Measurements from ENCODE around the gene LARP4B.

The LARP4B gene

GRCh38 chr10:839550-840205, 91.8 kb downstream of the LARP4B start:
- no peaks in the 10 kb centered on the region for H3K9me3 ChIP-seq (ENCODE audit: control insufficient read depth, insufficient read depth, low read length)
- H3K4me1 ChIP-seq (ENCODE audit: control insufficient read depth, insufficient read depth, low read length): no peaks in the 10 kb centered on the region
- H3K36me3 ChIP-seq (ENCODE audit: control insufficient read depth, insufficient read depth, low read length): peaks cover 7% of the 10 kb centered on the region; the same call in 1 of the 2 replicates
- no CpG with 5 or more reads among the region's 9 CpGs for WGBS (ENCODE audit: insufficient coverage, insufficient read length)
- no peak overlapping the region for H3K4me3 ChIP-seq (ENCODE audit: low read length)
- DNase-seq (ENCODE audit: low read depth, low spot score): no peak
- no peak overlapping the region for H3K27ac ChIP-seq (ENCODE audit: low read length)
- no peaks in the 10 kb centered on the region for H3K27me3 ChIP-seq (ENCODE audit: control insufficient read depth, insufficient read depth, low read length)

GRCh38 chr10:836782-837181, 94.7 kb downstream of the LARP4B start:
- peaks cover 3% of the 10 kb centered on the region; the same call in 1 of the 2 replicates for H3K36me3 ChIP-seq (ENCODE audit: control insufficient read depth, insufficient read depth, low read length)
- no peak for DNase-seq (ENCODE audit: low read depth, low spot score)
- H3K4me3 ChIP-seq (ENCODE audit: low read length): no peak overlapping the region
- no peaks in the 10 kb centered on the region for H3K9me3 ChIP-seq (ENCODE audit: control insufficient read depth, insufficient read depth, low read length)
- WGBS (ENCODE audit: insufficient coverage, insufficient read length): no CpG with 5 or more reads among the region's 7 CpGs
- no peaks in the 10 kb centered on the region for H3K4me1 ChIP-seq (ENCODE audit: control insufficient read depth, insufficient read depth, low read length)
- H3K27me3 ChIP-seq (ENCODE audit: control insufficient read depth, insufficient read depth, low read length): no peaks in the 10 kb centered on the region
- H3K27ac ChIP-seq (ENCODE audit: low read length): no peak overlapping the region

- Histone ChIP-seq H3K36me3 (ENCODE audit: control insufficient read depth, insufficient read depth, low read length) (no peaks in the 10 kb centered on the region; the same call in 1 of the 2 replicates), H3K27me3 (ENCODE audit: control insufficient read depth, insufficient read depth, low read length) (no peaks in the 10 kb centered on the region), H3K27ac (ENCODE audit: low read length) (no peak overlapping the region), H3K4me1 (ENCODE audit: control insufficient read depth, insufficient read depth, low read length) (no peaks in the 10 kb centered on the region), H3K4me3 (ENCODE audit: low read length) (no peak overlapping the region), H3K9me3 (ENCODE audit: control insufficient read depth, insufficient read depth, low read length) (no peaks in the 10 kb centered on the region)
- no peak for DNase-seq (ENCODE audit: low read depth, low spot score)
- WGBS (ENCODE audit: insufficient coverage, insufficient read length): no CpG with 5 or more reads among the region's 5 CpGs
Observed at GRCh38 chr10:834493-834892, 97.0 kb downstream of the LARP4B start.

- H3K36me3 ChIP-seq (ENCODE audit: control insufficient read depth, insufficient read depth, low read length): peaks cover 15% of the 10 kb centered on the region
- WGBS (ENCODE audit: insufficient coverage, insufficient read length): no CpG with 5 or more reads among the region's 10 CpGs
Observed at GRCh38 chr10:829241-829640, 102.3 kb downstream of the LARP4B start.

GRCh38 chr10:828191-828590, 103.3 kb downstream of the LARP4B start:
- H3K4me1 ChIP-seq (ENCODE audit: control insufficient read depth, insufficient read depth, low read length): no peaks in the 10 kb centered on the region
- H3K4me3 ChIP-seq (ENCODE audit: low read length): no peak overlapping the region
- WGBS (ENCODE audit: insufficient coverage, insufficient read length): no CpG with 5 or more reads among the region's 9 CpGs
- H3K27me3 ChIP-seq (ENCODE audit: control insufficient read depth, insufficient read depth, low read length): no peaks in the 10 kb centered on the region
- H3K27ac ChIP-seq (ENCODE audit: low read length): no peak overlapping the region
- DNase-seq (ENCODE audit: low read depth, low spot score): no peak
- no peaks in the 10 kb centered on the region for H3K9me3 ChIP-seq (ENCODE audit: control insufficient read depth, insufficient read depth, low read length)
- H3K36me3 ChIP-seq (ENCODE audit: control insufficient read depth, insufficient read depth, low read length): peaks cover 25% of the 10 kb centered on the region

More at GRCh38 chr10:829241-829640, 102.3 kb downstream of the LARP4B start:
- H3K4me1 ChIP-seq (ENCODE audit: control insufficient read depth, insufficient read depth, low read length): no peaks in the 10 kb centered on the region
- no peaks in the 10 kb centered on the region for H3K9me3 ChIP-seq (ENCODE audit: control insufficient read depth, insufficient read depth, low read length)
- H3K27me3 ChIP-seq (ENCODE audit: control insufficient read depth, insufficient read depth, low read length): no peaks in the 10 kb centered on the region
- no peak overlapping the region for H3K4me3 ChIP-seq (ENCODE audit: low read length)
- no peak for DNase-seq (ENCODE audit: low read depth, low spot score)
- no peak overlapping the region for H3K27ac ChIP-seq (ENCODE audit: low read length)

GRCh38 chr10:824946-825345, 106.6 kb downstream of the LARP4B start:
- H3K9me3 ChIP-seq (ENCODE audit: control insufficient read depth, insufficient read depth, low read length): no peaks in the 10 kb centered on the region
- WGBS (ENCODE audit: insufficient coverage, insufficient read length): no CpG with 5 or more reads among the region's 7 CpGs

GRCh38 chr10:824497-824896, 107.0 kb downstream of the LARP4B start:
- Histone ChIP-seq H3K9me3 (ENCODE audit: control insufficient read depth, insufficient read depth, low read length) (no peaks in the 10 kb centered on the region), H3K27me3 (ENCODE audit: control insufficient read depth, insufficient read depth, low read length) (no peaks in the 10 kb centered on the region), H3K4me3 (ENCODE audit: low read length) (no peak overlapping the region), H3K36me3 (ENCODE audit: control insufficient read depth, insufficient read depth, low read length) (peaks cover 47% of the 10 kb centered on the region), H3K4me1 (ENCODE audit: control insufficient read depth, insufficient read depth, low read length) (no peaks in the 10 kb centered on the region), H3K27ac (ENCODE audit: low read length) (no peak overlapping the region)
- no peak for DNase-seq (ENCODE audit: low read depth, low spot score)
- no CpG with 5 or more reads among the region's 4 CpGs for WGBS (ENCODE audit: insufficient coverage, insufficient read length)

More at GRCh38 chr10:824946-825345, 106.6 kb downstream of the LARP4B start:
- no peak overlapping the region for H3K4me3 ChIP-seq (ENCODE audit: low read length)
- no peak overlapping the region for H3K27ac ChIP-seq (ENCODE audit: low read length)
- no peaks in the 10 kb centered on the region for H3K27me3 ChIP-seq (ENCODE audit: control insufficient read depth, insufficient read depth, low read length)
- DNase-seq (ENCODE audit: low read depth, low spot score): no peak
- H3K4me1 ChIP-seq (ENCODE audit: control insufficient read depth, insufficient read depth, low read length): no peaks in the 10 kb centered on the region
- peaks cover 45% of the 10 kb centered on the region for H3K36me3 ChIP-seq (ENCODE audit: control insufficient read depth, insufficient read depth, low read length)

GRCh38 chr10:822661-823367, 108.7 kb downstream of the LARP4B start:
- H3K4me1 ChIP-seq (ENCODE audit: control insufficient read depth, insufficient read depth, low read length): no peaks in the 10 kb centered on the region
- H3K36me3 ChIP-seq (ENCODE audit: control insufficient read depth, insufficient read depth, low read length): peaks cover 43% of the 10 kb centered on the region
- no peak for DNase-seq (ENCODE audit: low read depth, low spot score)
- no peaks in the 10 kb centered on the region for H3K9me3 ChIP-seq (ENCODE audit: control insufficient read depth, insufficient read depth, low read length)
- no peaks in the 10 kb centered on the region for H3K27me3 ChIP-seq (ENCODE audit: control insufficient read depth, insufficient read depth, low read length)
- H3K27ac ChIP-seq (ENCODE audit: low read length): no peak overlapping the region
- no peak overlapping the region for H3K4me3 ChIP-seq (ENCODE audit: low read length)
- no CpG with 5 or more reads among the region's 12 CpGs for WGBS (ENCODE audit: insufficient coverage, insufficient read length)

GRCh38 chr10:822197-822596, 109.3 kb downstream of the LARP4B start:
- H3K4me1 ChIP-seq (ENCODE audit: control insufficient read depth, insufficient read depth, low read length): no peaks in the 10 kb centered on the region
- H3K27ac ChIP-seq (ENCODE audit: low read length): no peak overlapping the region
- no peak overlapping the region for H3K4me3 ChIP-seq (ENCODE audit: low read length)
- H3K36me3 ChIP-seq (ENCODE audit: control insufficient read depth, insufficient read depth, low read length): peaks cover 48% of the 10 kb centered on the region
- WGBS (ENCODE audit: insufficient coverage, insufficient read length): no CpG with 5 or more reads among the region's 12 CpGs
- no peak for DNase-seq (ENCODE audit: low read depth, low spot score)
- no peaks in the 10 kb centered on the region for H3K27me3 ChIP-seq (ENCODE audit: control insufficient read depth, insufficient read depth, low read length)
- no peaks in the 10 kb centered on the region for H3K9me3 ChIP-seq (ENCODE audit: control insufficient read depth, insufficient read depth, low read length)

- Histone ChIP-seq H3K4me1 (ENCODE audit: control insufficient read depth, insufficient read depth, low read length) (no peaks in the 10 kb centered on the region), H3K9me3 (ENCODE audit: control insufficient read depth, insufficient read depth, low read length) (no peaks in the 10 kb centered on the region), H3K36me3 (ENCODE audit: control insufficient read depth, insufficient read depth, low read length) (peaks cover 50% of the 10 kb centered on the region), H3K4me3 (ENCODE audit: low read length) (no peak overlapping the region), H3K27me3 (ENCODE audit: control insufficient read depth, insufficient read depth, low read length) (no peaks in the 10 kb centered on the region), H3K27ac (ENCODE audit: low read length) (no peak overlapping the region)
- WGBS (ENCODE audit: insufficient coverage, insufficient read length): no CpG with 5 or more reads among the region's 5 CpGs
- no peak for DNase-seq (ENCODE audit: low read depth, low spot score)
Observed at GRCh38 chr10:821322-821721, 110.2 kb downstream of the LARP4B start.
